Midbrain (tissue), 1 donor: Measurements from ENCODE around the gene RNF125.
"Not testable (repeated sequence)": the region's sequence is repeated elsewhere in the genome, so short reads cannot be mapped to it uniquely, and the experiment has no call there.

ENCODE experiments used
- DNase-seq: peaks from one replicate; lab custom pipeline; 2025; lab: John Stamatoyannopoulos, UW

RNF125 gene

GRCh38 chr18:32018331-32019250, at the start of gene RNF125:
Gene RNF125 (plus strand): TSS chr18:32018825. CDS start chr18:32018864, 39 bp downstream.
- DNase-seq, result peak; percentile 67

GRCh38 chr18:31970617-31971016, 48.0 kb upstream of the RNF125 start:
- no peak for DNase-seq

- no peak for DNase-seq
Measured at GRCh38 chr18:31973929-31974546, 44.6 kb upstream of the RNF125 start.

GRCh38 chr18:31976242-31976641, 42.4 kb upstream of the RNF125 start:
- DNase-seq, result no peak

- peak; percentile 62 for DNase-seq
Measured at GRCh38 chr18:31977270-31977872, 41.3 kb upstream of the RNF125 start.

GRCh38 chr18:31978616-31979015, 40.0 kb upstream of the RNF125 start:
- DNase-seq, result no peak

- DNase-seq, result no peak
Measured at GRCh38 chr18:31979714-31980113, 38.9 kb upstream of the RNF125 start.

- DNase-seq, result no peak
Measured at GRCh38 chr18:31980863-31981262, 37.8 kb upstream of the RNF125 start.

GRCh38 chr18:31983020-31983419, 35.6 kb upstream of the RNF125 start:
- no peak for DNase-seq

GRCh38 chr18:31983976-31984375, 34.6 kb upstream of the RNF125 start:
- DNase-seq, result no peak

- DNase-seq, result no peak
Measured at GRCh38 chr18:31990823-31991222, 27.8 kb upstream of the RNF125 start.

GRCh38 chr18:31996007-31996406, 22.6 kb upstream of the RNF125 start:
- no peak for DNase-seq

- DNase-seq, result no peak
Measured at GRCh38 chr18:31998880-31999412, 19.7 kb upstream of the RNF125 start.

GRCh38 chr18:32001141-32001540, 17.5 kb upstream of the RNF125 start:
- not testable (repeated sequence) for DNase-seq

GRCh38 chr18:32003822-32004221, 14.8 kb upstream of the RNF125 start:
- not testable (repeated sequence) for DNase-seq

- no peak for DNase-seq
Measured at GRCh38 chr18:32010124-32010721, 8.4 kb upstream of the RNF125 start.

GRCh38 chr18:32011193-32011592, 7.4 kb upstream of the RNF125 start:
- no peak for DNase-seq

- peak; percentile 59 for DNase-seq
Measured at GRCh38 chr18:32019251-32019948, 775 bp downstream of the RNF125 start.

- DNase-seq, result not testable (repeated sequence)
Measured at GRCh38 chr18:32019949-32020625, 1.5 kb downstream of the RNF125 start.

- peak; percentile 60 for DNase-seq
Measured at GRCh38 chr18:32021756-32022564, 3.3 kb downstream of the RNF125 start.
